ENCODE results near the gene NRG2. TPM values are rescaled to one million over a fixed set of nuclear protein-coding genes. Genes with fewer than 3 reads are reported as not detected.

The NRG2 gene
- polyA plus RNA-seq, 3 donors: 0.01 TPM; not detected in 2

DNA sequence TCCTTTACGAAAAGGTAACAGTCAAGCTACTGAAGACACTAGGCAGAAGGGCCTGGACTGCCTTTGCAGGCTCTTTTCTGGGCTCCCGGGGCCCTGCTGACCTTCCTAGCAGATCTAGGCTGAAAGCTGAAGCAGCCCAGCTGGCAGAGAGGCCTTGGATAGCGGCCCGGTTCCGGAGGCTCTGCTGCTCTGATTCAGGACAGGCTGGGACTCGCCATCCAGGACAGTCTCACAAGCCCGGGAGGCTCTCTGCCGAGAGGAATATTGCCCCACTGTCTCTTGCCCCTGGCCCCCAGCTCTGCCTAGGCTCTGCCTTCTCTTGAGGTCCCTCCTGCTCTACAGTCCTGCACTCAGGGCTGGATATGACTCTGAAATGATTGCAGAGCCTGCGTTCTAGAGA is 179.7 kb downstream of the NRG2 start:
- no peaks in the 10 kb centered on the region for H3K9me3 Mint-ChIP-seq
- TF ChIP-seq, protein P1, sequence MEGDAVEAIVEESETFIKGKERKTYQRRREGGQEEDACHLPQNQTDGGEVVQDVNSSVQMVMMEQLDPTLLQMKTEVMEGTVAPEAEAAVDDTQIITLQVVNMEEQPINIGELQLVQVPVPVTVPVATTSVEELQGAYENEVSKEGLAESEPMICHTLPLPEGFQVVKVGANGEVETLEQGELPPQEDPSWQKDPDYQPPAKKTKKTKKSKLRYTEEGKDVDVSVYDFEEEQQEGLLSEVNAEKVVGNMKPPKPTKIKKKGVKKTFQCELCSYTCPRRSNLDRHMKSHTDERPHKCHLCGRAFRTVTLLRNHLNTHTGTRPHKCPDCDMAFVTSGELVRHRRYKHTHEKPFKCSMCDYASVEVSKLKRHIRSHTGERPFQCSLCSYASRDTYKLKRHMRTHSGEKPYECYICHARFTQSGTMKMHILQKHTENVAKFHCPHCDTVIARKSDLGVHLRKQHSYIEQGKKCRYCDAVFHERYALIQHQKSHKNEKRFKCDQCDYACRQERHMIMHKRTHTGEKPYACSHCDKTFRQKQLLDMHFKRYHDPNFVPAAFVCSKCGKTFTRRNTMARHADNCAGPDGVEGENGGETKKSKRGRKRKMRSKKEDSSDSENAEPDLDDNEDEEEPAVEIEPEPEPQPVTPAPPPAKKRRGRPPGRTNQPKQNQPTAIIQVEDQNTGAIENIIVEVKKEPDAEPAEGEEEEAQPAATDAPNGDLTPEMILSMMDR (IDR thresholded peaks at IDR 0.05): no peak
- peaks cover 6 to 14% (median 11%) of the 10 kb centered on the region in 3 donors for H3K27me3 Mint-ChIP-seq (ENCODE audit: low read depth in 3 of 3)
- no peaks in the 10 kb centered on the region for H3K36me3 ChIP-seq (replicated peaks in 1 of 2; ENCODE audit: control insufficient read depth in 1 of 2, insufficient read depth in 2 of 2, low read length in 2 of 2)
- no peaks in the 10 kb centered on the region for H4K20me1 ChIP-seq (ENCODE audit: insufficient read depth, low read length)
- DNase-seq: no peak
- no peaks in the 10 kb centered on the region for H3K9me3 ChIP-seq (replicated peaks in 1 of 2; ENCODE audit: control insufficient read depth in 1 of 2, insufficient read depth in 1 of 2, low read length in 2 of 2)
- no peak overlapping the region for H3K9ac ChIP-seq (ENCODE audit: insufficient read depth, low read length, poor library complexity, severe bottlenecking)
- no peak overlapping the region for H2AFZ ChIP-seq (ENCODE audit: insufficient read depth, low read depth, low read length, poor library complexity, severe bottlenecking)
- 91% methylated on average over 9 of the region's 9 CpGs for WGBS (ENCODE audit: insufficient coverage)
- H3K27ac ChIP-seq (ENCODE audit: low read depth in 1 of 2, low read length in 2 of 2): no peak overlapping the region
- H3K4me1 ChIP-seq (ENCODE audit: control insufficient read depth in 1 of 2, insufficient read depth in 2 of 2, low read length in 2 of 2): no peaks in the 10 kb centered on the region
- intact Hi-C loops (cut with micrococcal nuclease): loop anchor here in 1 of 2 donors (5.0 kb wide), 1 partner anchor 71 kb away; no protein-coding TSS in a partner anchor
- H3K79me2 ChIP-seq (ENCODE audit: insufficient read depth, low read length): no peaks in the 10 kb centered on the region
- no peak overlapping the region for H3K27ac Mint-ChIP-seq
- no peaks in the 10 kb centered on the region for H3K27me3 ChIP-seq (ENCODE audit: control insufficient read depth in 2 of 2, insufficient read depth in 2 of 2, low read length in 2 of 2)
- H3K4me3 ChIP-seq (replicated peaks in 1 of 3; ENCODE audit: low read depth in 2 of 3, low read length in 3 of 3): no peak overlapping the region
- H3K4me1 Mint-ChIP-seq: peaks cover 2% of the 10 kb centered on the region
- no peak overlapping the region for H3K4me2 ChIP-seq (replicated peaks; ENCODE audit: extremely low read depth, low read length, poor library complexity, severe bottlenecking)
- no peak overlapping the region for H3K4me3 Mint-ChIP-seq
- no peaks in the 10 kb centered on the region for H3K36me3 Mint-ChIP-seq

DNA sequence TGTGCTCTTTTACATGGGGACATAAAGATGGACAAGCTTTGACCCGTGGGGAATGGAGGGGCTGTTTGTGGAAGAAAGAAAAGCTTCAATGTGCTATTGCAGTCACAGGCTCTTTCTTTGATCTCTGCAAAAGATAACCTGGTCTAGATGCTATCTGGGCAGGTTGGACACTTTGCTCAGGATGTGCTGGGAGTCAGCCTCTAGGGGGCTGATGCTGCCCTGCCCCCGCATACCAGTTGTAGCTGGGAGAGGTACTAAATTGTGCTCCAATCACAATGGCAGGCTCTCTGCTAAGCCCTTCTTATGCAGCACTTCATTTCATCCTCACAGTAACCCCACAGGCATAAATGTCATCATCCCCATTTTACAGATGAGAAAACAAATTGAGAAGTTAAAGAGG is 180.3 kb downstream of the NRG2 start:
- no peaks in the 10 kb centered on the region for H3K27me3 ChIP-seq (ENCODE audit: control insufficient read depth in 2 of 2, insufficient read depth in 2 of 2, low read length in 2 of 2)
- H4K20me1 ChIP-seq (ENCODE audit: insufficient read depth, low read length): no peaks in the 10 kb centered on the region
- H3K4me3 ChIP-seq (replicated peaks in 1 of 3; ENCODE audit: low read depth in 2 of 3, low read length in 3 of 3): no peak overlapping the region
- H3K4me1 ChIP-seq (ENCODE audit: control insufficient read depth in 1 of 2, insufficient read depth in 2 of 2, low read length in 2 of 2): no peaks in the 10 kb centered on the region
- DNase-seq: no peak
- 100% methylated on average over 1 of the region's 2 CpGs for WGBS (ENCODE audit: insufficient coverage)
- H3K4me3 Mint-ChIP-seq: no peak overlapping the region
- no peaks in the 10 kb centered on the region for H3K36me3 Mint-ChIP-seq
- no peak overlapping the region for H2AFZ ChIP-seq (ENCODE audit: insufficient read depth, low read depth, low read length, poor library complexity, severe bottlenecking)
- TF ChIP-seq, protein P1 (IDR thresholded peaks at IDR 0.05): no peak
- H3K79me2 ChIP-seq (ENCODE audit: insufficient read depth, low read length): no peaks in the 10 kb centered on the region
- H3K9me3 ChIP-seq (replicated peaks in 1 of 2; ENCODE audit: control insufficient read depth in 1 of 2, insufficient read depth in 1 of 2, low read length in 2 of 2): no peaks in the 10 kb centered on the region
- H3K4me1 Mint-ChIP-seq: peaks cover 2% of the 10 kb centered on the region
- no peak overlapping the region for H3K27ac Mint-ChIP-seq
- H3K4me2 ChIP-seq (replicated peaks; ENCODE audit: extremely low read depth, low read length, poor library complexity, severe bottlenecking): no peak overlapping the region
- H3K9ac ChIP-seq (ENCODE audit: insufficient read depth, low read length, poor library complexity, severe bottlenecking): no peak overlapping the region
- H3K27me3 Mint-ChIP-seq (ENCODE audit: low read depth in 3 of 3): peaks cover 6 to 14% (median 11%) of the 10 kb centered on the region in 3 donors
- H3K36me3 ChIP-seq (replicated peaks in 1 of 2; ENCODE audit: control insufficient read depth in 1 of 2, insufficient read depth in 2 of 2, low read length in 2 of 2): no peaks in the 10 kb centered on the region
- H3K27ac ChIP-seq (ENCODE audit: low read depth in 1 of 2, low read length in 2 of 2): no peak overlapping the region
- intact Hi-C loops (cut with micrococcal nuclease): loop anchor here in 1 of 2 donors (5.0 kb wide), 1 partner anchor 71 kb away; no protein-coding TSS in a partner anchor
- H3K9me3 Mint-ChIP-seq: no peaks in the 10 kb centered on the region
